ENCODE results near the gene SEZ6L.

SEZ6L gene

GRCh38 chr22:26431261-26431995, 262.2 kb downstream of the SEZ6L start:
- peak; percentile 25 for DNase-seq

GRCh38 chr22:26432619-26433311, 263.5 kb downstream of the SEZ6L start:
- DNase-seq, result no peak
